T-helper 17 cell (primary cell): ENCODE results near the gene TBP. TPM values are rescaled to one million over a fixed set of nuclear protein-coding genes. Genes with fewer than 3 reads are reported as not detected.
"Not testable (repeated sequence)": the region's sequence is repeated elsewhere in the genome, so short reads cannot be mapped to it uniquely, and the experiment has no call there.

Experiments used
- ATAC-seq: fragments of 150-1000 bp; cut with Tn5 transposase; 2 replicates; pipeline ENCODE4 v1.10.0; 2021; ENCODE audit warnings: mild to moderate bottlenecking, moderate library complexity
- DNase-seq, 3 donors: peaks; one replicate each; pipeline versions ENCODE4 v3.0.0 to v3.0.0-alpha.2; 2020 to 2021
- H3K9me3 ChIP-seq: one replicate; pipeline ENCODE4 v1.7.0; 2013; ENCODE audit warnings: low read length, mild to moderate bottlenecking; ENCODE audit not compliant: control insufficient read depth, poor library complexity, severe bottlenecking
- H3K27ac Mint-ChIP-seq: one replicate; pipeline ENCODE4 v1.8.0; 2022; ENCODE audit warnings: mild to moderate bottlenecking, moderate library complexity, mixed read lengths
- H3K27me3 Mint-ChIP-seq: one replicate; pipeline ENCODE4 v1.8.0; 2022; ENCODE audit warnings: mixed read lengths
- H3K36me3 Mint-ChIP-seq: one replicate; pipeline ENCODE4 v1.8.0; 2022; ENCODE audit warnings: low read depth, mixed read lengths
- H3K4me1 Mint-ChIP-seq: one replicate; pipeline ENCODE4 v1.8.0; 2022; ENCODE audit warnings: mild to moderate bottlenecking, mixed read lengths
- H3K4me3 Mint-ChIP-seq: one replicate; pipeline ENCODE4 v1.8.0; 2022; ENCODE audit warnings: mild to moderate bottlenecking, moderate library complexity, mixed read lengths
- total RNA-seq, 4 donors: library from RNA in 2 of 4; stranded (reverse) in 2 of 4; gene quantifications; one replicate each; pipeline ENCODE4 v1.2.3 and lab custom pipeline; 2022 to 2026

The TBP gene
- total RNA-seq: 10 to 100 TPM; 14.0 to 14.4 TPM
- total RNA-seq (lab: John Stamatoyannopoulos, UW): 15.5 to 25.1 reads per million in 2 donors

DNA sequence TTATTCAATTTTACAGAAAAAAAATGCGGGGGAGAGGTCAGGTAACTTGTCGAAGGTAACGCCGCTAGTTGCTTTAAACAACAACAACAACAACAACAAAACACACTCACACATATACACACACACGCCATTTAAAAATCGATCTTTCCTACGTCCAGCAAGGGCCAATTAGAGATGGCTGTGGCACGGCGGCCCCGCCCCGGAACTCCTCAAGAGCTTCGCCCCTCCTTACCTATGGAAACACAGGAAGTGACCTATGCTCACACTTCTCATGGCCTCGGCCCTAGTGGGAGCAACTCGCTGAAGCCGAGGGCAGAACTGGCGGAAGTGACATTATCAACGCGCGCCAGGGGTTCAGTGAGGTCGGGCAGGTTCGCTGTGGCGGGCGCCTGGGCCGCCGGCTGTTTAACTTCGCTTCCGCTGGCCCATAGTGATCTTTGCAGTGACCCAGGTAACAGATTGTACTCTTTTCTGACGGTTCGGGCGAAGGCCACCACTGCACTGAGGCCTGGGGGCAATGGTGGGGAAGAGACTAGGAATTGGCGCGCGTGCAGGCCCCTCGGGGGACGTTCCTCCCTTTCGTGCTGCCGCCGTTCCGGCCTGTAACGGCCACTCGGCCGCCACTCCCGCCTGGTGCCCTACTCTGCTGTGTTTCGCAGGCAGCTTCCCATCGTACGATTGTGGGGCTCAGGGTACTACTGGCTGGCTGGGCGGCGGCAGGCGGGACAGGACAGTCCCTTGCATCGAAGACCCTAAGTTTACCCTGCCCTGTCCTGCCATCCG, at the start of gene TBP:
TSS of gene TBP (plus strand) at position 357 of the 783 bp plus-strand sequence. CDS start 2,661 bp downstream, outside the sequence.
- peaks cover 4% of the 10 kb centered on the region for H3K36me3 Mint-ChIP-seq
- H3K27ac Mint-ChIP-seq: no peak within 1 kb of the TSS
- DNase-seq (peak; percentile 88 to 95 (median 93)), ATAC-seq (peak; percentile 92)
- H3K27me3 Mint-ChIP-seq: no peaks in the 10 kb centered on the region
- peaks cover 34% of the 10 kb centered on the region for H3K4me1 Mint-ChIP-seq
- H3K9me3 ChIP-seq: no peaks in the 10 kb centered on the region
- no peak within 1 kb of the TSS for H3K4me3 Mint-ChIP-seq

DNA sequence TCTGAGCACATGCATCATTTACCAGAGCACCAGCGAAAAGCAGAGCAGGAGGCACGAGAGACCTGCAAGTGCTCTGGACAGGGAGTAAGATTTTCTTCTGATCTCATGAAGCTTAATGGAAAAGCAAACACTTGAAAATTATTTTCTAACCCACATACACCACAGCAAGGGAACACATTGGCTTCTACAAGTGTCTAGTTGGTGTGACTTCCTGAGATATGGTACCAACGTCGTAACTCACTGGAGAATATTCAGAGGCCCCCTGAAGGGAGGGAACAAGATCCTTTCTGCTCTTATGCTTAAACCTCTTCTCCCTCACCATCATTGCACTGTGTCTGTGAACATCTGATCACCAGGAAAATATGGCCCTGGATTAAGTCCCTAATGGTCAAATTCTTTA, 49.7 kb upstream of the TBP start:
- ATAC-seq (no peak), DNase-seq (no peak)
- Mint-ChIP-seq H3K36me3 (peaks cover 3% of the 10 kb centered on the region), H3K27me3 (peaks cover 46% of the 10 kb centered on the region), H3K4me3 (no peak overlapping the region), H3K27ac (no peak overlapping the region), H3K4me1 (no peaks in the 10 kb centered on the region)
- H3K9me3 ChIP-seq: no peaks in the 10 kb centered on the region

DNA sequence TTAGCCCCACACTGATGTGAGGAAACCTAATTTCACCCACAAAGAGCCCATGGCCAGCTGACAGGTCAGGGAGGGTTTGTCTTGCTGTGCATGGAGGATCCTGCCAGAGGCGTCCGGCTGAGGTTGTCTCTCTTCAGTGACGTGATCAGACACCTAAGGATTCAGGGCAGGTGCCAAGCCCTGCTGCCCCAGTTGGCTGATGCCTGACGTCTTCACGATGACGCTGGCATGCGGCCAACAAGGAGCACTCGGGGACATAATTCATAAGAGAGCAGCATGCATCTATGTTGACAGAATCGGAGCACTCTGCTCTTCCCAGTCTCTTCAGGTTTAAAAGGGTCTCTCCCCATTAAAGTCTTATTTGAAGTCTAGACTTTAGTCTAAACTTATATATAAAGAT, 48.9 kb upstream of the TBP start:
- H3K4me3 Mint-ChIP-seq: no peak overlapping the region
- peaks cover 5% of the 10 kb centered on the region for H3K36me3 Mint-ChIP-seq
- H3K27me3 Mint-ChIP-seq: peaks cover 46% of the 10 kb centered on the region
- DNase-seq (no peak), ATAC-seq (no peak)
- H3K9me3 ChIP-seq: no peaks in the 10 kb centered on the region
- no peaks in the 10 kb centered on the region for H3K4me1 Mint-ChIP-seq
- H3K27ac Mint-ChIP-seq: no peak overlapping the region

DNA sequence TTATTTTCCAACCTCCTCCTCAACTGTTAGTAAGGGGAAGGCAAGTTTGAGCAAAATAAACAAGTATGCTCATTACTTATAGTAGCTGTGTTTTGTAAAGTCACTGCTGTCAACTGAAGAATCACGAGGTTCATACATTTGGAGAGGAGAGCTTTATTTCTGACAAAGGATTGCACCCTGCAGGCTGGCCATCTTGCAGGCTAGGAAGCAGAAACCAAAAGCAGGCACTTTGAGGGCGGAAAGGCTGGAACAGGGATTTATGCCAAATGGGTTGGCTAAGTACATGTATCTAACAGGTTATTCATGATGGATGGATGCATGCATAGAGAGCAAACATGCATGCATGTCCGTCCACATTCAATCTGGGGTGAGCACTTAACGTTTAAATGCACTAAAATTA, 47.7 kb upstream of the TBP start:
- Mint-ChIP-seq H3K4me1 (no peaks in the 10 kb centered on the region), H3K27me3 (peaks cover 45% of the 10 kb centered on the region), H3K4me3 (no peak overlapping the region), H3K36me3 (peaks cover 2% of the 10 kb centered on the region), H3K27ac (no peak overlapping the region)
- DNase-seq (no peak), ATAC-seq (no peak)
- H3K9me3 ChIP-seq: no peaks in the 10 kb centered on the region

DNA sequence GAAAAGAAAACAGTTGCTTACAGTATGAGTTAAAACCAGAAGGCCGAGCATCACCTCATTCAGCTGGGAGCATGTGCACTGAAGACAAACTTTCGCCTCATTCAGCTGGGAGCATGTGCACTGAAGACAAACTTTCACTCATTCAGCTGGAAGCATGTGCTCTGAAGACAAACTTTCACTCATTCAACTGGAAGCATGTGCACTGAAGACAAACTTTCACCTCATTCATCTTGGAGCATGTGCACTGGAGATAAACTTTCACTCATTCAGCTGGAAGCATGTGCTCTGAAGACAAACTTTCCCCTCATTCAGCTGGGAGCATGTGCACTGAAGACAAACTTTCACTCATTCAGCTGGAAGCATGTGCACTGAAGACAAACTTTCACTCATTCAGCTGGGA, 46.4 kb upstream of the TBP start:
- not testable (repeated sequence) for H3K9me3 ChIP-seq, ATAC-seq, DNase-seq, H3K4me1 Mint-ChIP-seq, H3K4me3 Mint-ChIP-seq, H3K36me3 Mint-ChIP-seq, H3K27ac Mint-ChIP-seq
- peaks cover 56% of the 10 kb centered on the region for H3K27me3 Mint-ChIP-seq

DNA sequence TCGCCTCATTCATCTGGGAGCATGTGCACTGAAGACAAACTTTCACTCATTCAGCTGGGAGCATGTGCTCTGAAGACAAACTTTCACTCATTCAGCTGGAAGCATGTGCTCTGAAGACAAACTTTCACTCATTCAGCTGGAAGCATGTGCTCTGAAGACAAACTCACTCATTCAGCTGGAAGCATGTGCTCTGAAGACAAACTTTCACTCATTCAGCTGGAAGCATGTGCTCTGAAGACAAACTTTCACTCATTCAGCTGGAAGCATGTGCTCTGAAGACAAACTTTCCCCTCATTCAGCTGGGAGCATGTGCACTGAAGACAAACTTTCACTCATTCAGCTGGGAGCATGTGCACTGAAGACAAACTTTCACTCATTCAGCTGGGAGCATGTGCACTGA, 45.9 kb upstream of the TBP start:
- not testable (repeated sequence) for DNase-seq, H3K36me3 Mint-ChIP-seq, H3K4me1 Mint-ChIP-seq, H3K27ac Mint-ChIP-seq, H3K4me3 Mint-ChIP-seq, H3K9me3 ChIP-seq, ATAC-seq
- H3K27me3 Mint-ChIP-seq: peaks cover 56% of the 10 kb centered on the region

DNA sequence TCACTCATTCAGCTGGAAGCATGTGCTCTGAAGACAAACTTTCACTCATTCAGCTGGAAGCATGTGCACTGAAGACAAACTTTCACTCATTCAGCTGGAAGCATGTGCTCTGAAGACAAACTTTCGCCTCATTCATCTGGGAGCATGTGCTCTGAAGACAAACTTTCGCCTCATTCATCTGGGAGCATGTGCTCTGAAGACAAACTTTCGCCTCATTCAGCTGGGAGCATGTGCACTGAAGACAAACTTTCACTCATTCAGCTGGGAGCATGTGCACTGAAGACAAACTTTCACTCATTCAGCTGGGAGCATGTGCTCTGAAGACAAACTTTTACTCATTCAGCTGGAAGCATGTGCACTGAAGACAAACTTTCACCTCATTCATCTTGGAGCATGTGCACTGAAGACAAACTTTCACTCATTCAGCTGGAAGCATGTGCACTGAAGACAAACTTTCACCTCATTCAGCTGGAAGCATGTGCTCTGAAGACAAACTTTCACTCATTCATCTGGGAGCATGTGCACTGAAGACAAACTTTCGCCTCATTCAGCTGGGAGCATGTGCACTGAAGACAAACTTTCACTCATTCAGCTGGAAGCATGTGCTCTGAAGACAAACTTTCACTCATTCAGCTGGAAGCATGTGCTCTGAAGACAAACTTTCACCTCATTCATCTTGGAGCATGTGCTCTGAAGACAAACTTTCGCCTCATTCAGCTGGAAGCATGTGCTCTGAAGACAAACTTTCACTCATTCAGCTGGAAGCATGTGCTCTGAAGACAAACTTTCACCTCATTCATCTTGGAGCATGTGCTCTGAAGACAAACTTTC, 45.1 kb upstream of the TBP start:
- not testable (repeated sequence) for H3K4me3 Mint-ChIP-seq

DNA sequence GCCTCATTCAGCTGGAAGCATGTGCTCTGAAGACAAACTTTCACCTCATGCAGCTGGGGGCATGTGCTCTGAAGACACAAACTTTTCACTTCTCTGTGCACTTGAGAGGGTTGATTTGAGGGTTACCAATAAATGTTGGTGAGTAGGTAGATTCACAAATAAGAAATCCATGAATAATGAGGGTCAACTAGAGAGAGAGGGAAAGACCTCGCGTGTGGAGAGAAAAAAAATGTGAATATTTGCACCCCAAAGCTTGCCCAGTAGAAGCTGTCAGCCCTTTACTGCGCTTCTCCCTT, 44.5 kb upstream of the TBP start:
- H3K4me3 Mint-ChIP-seq: no peak overlapping the region
- H3K27ac Mint-ChIP-seq: no peak overlapping the region
- no peaks in the 10 kb centered on the region for H3K9me3 ChIP-seq
- peaks cover 56% of the 10 kb centered on the region for H3K27me3 Mint-ChIP-seq
- no peak for DNase-seq
- H3K36me3 Mint-ChIP-seq: peaks cover 6% of the 10 kb centered on the region
- H3K4me1 Mint-ChIP-seq: peaks cover 3% of the 10 kb centered on the region
- ATAC-seq: no peak

More for the DNA sequence above, 45.1 kb upstream of the TBP start:
- not testable (repeated sequence) for H3K9me3 ChIP-seq, H3K4me1 Mint-ChIP-seq, H3K27ac Mint-ChIP-seq, H3K36me3 Mint-ChIP-seq, ATAC-seq, DNase-seq
- peaks cover 56% of the 10 kb centered on the region for H3K27me3 Mint-ChIP-seq

DNA sequence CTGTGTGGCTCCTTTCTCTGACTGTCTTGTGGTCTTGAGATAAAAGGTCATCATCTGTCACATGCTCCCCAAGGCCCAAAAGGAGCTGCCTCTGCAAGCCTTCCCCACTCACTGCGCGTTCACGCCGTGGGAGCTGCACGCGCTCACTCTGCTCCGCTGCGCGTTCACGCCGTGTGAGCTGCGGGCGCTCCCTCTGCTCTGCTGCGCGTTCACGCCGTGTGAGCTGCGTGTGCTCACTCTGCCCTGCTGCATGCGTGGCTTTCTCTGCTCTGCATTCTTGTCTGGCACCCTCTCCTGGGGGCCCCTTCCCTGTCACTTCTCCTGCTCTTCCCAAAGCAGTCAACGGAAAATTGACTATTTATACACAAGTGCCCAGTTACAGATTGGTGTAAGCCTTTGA, 43.5 kb upstream of the TBP start:
- Mint-ChIP-seq H3K27me3 (peaks cover 59% of the 10 kb centered on the region), H3K4me1 (peaks cover 3% of the 10 kb centered on the region), H3K36me3 (peaks cover 6% of the 10 kb centered on the region), H3K4me3 (no peak overlapping the region), H3K27ac (no peak overlapping the region)
- no peaks in the 10 kb centered on the region for H3K9me3 ChIP-seq
- DNase-seq (no peak), ATAC-seq (no peak)

DNA sequence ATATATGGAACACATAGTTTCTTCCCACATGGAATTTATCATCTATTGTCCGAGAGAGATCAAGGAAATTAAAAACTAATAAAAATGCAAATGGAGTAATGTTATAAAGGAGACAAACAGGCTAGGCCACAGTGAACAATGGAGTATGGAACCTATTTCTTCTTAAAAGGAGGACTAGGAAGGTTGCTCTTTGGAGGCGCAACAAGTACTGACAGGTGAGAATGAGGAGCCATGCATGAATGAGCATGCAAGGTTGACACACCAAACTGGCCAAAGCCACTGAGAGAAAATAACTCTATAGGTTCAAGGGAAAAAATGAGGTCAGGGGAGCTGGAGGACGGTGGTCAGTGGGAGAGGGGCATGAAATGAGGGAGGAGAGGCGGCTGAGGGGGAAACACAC, 41.9 kb upstream of the TBP start:
- no peaks in the 10 kb centered on the region for H3K9me3 ChIP-seq
- Mint-ChIP-seq H3K27me3 (peaks cover 64% of the 10 kb centered on the region), H3K27ac (no peak overlapping the region), H3K4me1 (peaks cover 10% of the 10 kb centered on the region), H3K4me3 (no peak overlapping the region), H3K36me3 (peaks cover 6% of the 10 kb centered on the region)
- ATAC-seq (no peak), DNase-seq (no peak)

DNA sequence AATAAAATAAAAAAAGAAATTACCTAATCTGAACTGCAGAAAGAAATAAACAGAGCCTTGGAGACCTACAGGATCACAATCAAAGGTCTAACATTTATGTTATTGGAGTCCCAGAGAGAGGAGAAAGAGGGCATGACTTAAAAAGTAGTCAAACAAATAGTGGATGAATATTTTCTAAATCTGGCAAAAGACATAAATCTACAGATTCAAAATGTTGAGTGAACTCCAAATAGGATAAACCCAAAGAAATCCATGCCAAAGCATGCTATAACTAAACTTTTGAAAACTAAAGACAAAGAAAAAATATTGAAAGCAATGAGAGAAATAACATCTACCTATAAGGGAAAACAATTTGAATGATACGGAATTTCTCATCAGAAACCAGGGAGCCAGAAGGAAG, 39.3 kb upstream of the TBP start:
- no peak overlapping the region for H3K27ac Mint-ChIP-seq
- no peaks in the 10 kb centered on the region for H3K9me3 ChIP-seq
- DNase-seq (no peak), ATAC-seq (no peak)
- H3K36me3 Mint-ChIP-seq: peaks cover 4% of the 10 kb centered on the region
- peaks cover 10% of the 10 kb centered on the region for H3K4me1 Mint-ChIP-seq
- no peak overlapping the region for H3K4me3 Mint-ChIP-seq
- peaks cover 87% of the 10 kb centered on the region for H3K27me3 Mint-ChIP-seq

DNA sequence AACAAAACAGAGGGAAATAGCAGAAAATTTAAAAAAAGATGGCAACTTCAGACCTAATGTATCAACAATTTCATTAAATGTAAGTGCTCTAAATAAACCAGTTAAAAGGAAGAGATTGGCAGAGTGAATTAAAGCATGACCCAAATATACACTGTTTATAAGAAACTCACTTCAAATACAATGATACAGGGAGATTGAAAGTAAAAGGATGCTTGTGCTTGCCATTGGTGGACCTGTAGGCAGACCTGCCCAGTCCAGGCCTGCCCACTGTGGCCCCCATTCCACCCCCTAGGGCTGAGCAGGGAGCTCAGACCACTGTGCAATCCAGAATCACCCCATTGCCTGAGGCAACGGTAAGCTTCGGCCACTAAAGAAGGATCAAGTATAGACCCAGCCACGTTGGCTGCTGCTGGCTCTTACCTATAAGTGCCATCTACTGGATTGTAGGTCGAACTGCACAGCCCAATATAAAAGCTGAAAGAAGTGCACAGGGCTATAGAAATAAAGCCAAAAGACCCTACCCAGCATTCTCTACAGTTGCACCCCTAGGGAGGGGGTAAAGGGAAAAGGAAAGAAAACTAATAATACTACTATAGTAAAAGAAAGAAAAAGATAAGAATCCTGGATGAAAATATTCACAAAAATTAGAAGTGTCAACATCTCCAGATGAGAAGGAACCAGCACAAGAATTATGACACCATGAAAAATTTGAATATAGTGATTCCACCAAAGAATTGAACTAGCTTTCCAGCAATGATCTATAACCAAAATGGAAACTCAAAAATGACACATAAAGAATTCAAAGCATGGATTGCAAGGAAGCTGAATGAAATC, 37.2 kb upstream of the TBP start:
- H3K4me3 Mint-ChIP-seq: peak overlapping the region; percentile 9
- peaks cover 10% of the 10 kb centered on the region for H3K4me1 Mint-ChIP-seq
- H3K9me3 ChIP-seq: no peaks in the 10 kb centered on the region
- peaks cover 4% of the 10 kb centered on the region for H3K36me3 Mint-ChIP-seq
- peaks cover 88% of the 10 kb centered on the region for H3K27me3 Mint-ChIP-seq
- H3K27ac Mint-ChIP-seq: no peak overlapping the region
- peak; percentile 92 for ATAC-seq
- no peak for DNase-seq

DNA sequence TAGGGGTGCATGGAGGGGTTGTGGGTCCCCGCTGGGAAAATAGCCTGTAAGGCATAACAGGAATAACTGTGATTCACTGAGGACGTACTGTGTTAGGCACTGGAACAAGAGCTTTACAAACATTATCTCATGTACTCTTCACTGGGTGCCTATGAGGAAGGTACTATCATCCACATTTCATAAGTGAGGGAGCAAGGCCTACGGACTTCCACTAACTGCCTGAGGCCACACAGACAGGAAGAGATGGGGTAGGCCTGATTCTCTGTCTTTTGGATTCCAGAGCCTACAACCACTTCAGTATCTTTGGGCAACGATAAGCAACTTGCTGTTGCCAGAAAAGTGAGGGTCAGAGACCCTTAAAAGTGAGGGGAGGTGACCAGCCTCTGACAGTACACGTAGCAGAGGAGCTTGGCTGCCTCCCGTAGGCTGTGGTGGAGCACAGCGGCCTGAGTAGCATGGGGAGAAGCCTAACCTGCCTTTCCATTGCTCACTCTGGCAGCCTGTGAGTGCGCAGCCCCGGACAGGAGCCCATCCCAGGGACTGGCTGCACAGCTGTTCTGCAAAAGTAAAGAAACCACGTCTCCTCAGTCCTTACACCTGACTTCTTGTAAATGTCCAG, 31.5 kb upstream of the TBP start:
- DNase-seq (no peak), ATAC-seq (no peak)
- no peaks in the 10 kb centered on the region for H3K9me3 ChIP-seq
- H3K4me3 Mint-ChIP-seq: no peak overlapping the region
- no peak overlapping the region for H3K27ac Mint-ChIP-seq
- peaks cover 68% of the 10 kb centered on the region for H3K27me3 Mint-ChIP-seq
- H3K4me1 Mint-ChIP-seq: no peaks in the 10 kb centered on the region
- peaks cover 2% of the 10 kb centered on the region for H3K36me3 Mint-ChIP-seq
